Measurements from ENCODE around the gene PAQR5.

DNA sequence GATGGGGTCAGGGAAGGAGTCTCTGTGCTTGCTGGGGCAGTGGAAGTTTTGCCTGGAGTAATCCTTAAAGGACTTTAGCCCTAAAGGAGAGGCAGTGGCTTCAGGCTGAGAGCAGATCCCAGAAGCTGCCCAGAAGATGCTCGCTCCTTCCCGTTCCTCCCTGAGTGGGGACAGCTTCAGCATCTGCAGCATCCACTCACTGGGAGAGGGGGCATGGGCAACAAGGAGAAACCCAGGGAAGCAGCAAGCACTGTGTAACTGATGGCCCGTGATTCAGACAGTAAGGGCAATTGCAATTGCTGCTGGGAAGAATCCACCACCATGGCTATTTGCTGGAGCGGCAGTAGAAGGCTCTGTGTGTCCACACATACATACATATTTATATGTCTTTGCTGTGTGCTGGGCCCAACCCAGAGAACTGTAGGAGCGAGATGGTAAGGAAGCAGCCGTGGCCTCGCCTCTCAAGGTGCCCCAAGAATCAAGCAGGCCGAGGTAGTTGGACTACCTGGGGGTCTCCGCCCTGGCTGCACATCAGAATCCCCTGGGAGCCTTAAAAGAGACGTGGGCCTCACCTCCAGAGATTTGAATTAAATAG lies 5.8 kb upstream of the PAQR5 start:
- TF ChIP-seq, protein P1, sequence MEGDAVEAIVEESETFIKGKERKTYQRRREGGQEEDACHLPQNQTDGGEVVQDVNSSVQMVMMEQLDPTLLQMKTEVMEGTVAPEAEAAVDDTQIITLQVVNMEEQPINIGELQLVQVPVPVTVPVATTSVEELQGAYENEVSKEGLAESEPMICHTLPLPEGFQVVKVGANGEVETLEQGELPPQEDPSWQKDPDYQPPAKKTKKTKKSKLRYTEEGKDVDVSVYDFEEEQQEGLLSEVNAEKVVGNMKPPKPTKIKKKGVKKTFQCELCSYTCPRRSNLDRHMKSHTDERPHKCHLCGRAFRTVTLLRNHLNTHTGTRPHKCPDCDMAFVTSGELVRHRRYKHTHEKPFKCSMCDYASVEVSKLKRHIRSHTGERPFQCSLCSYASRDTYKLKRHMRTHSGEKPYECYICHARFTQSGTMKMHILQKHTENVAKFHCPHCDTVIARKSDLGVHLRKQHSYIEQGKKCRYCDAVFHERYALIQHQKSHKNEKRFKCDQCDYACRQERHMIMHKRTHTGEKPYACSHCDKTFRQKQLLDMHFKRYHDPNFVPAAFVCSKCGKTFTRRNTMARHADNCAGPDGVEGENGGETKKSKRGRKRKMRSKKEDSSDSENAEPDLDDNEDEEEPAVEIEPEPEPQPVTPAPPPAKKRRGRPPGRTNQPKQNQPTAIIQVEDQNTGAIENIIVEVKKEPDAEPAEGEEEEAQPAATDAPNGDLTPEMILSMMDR (IDR thresholded peaks at IDR 0.05), result no peak
- TF ChIP-seq POLR2A (IDR thresholded peaks at IDR 0.05), result no peak

Measured in testis (tissue), 2 donors.